Fibroblast of villous mesenchyme (primary cell): ENCODE measurements around the gene LSP1. TPM values are rescaled to one million over a fixed set of nuclear protein-coding genes. Genes with fewer than 3 reads are reported as not detected.
A peak's percentile ranks its signal among the peaks of the same experiment; 100 is the strongest.

Experiments used
- DNase-seq: peaks from one replicate; pipeline ENCODE4 v3.0.0-alpha.2; 2010; ENCODE audit warnings: low read depth
- H3K4me3 ChIP-seq: 2 replicates; pipeline ENCODE4 v1.5.1; 2011; ENCODE audit warnings: low read depth, mild to moderate bottlenecking, low read length
- CTCF ChIP-seq: IDR thresholded peaks from 2 replicates; pipeline ENCODE4 v1.5.1; 2012; ENCODE audit warnings: low read depth, mild to moderate bottlenecking, low read length; ENCODE audit not compliant: insufficient read depth
- total RNA-seq: library from RNA; depleted of rRNA; stranded (reverse); fragments of >200 nt; gene quantifications from 2 replicates; pipeline ENCODE4 v1.2.3, GENCODE V29; 2012

Gene LSP1
- total RNA-seq, 1 donor = not detected

GRCh38 chr11:1931341-1932104 is 78.6 kb downstream of the LSP1 start:
- TF ChIP-seq CTCF = no peak
- peak; percentile 22 for DNase-seq
- no peak overlapping the region for H3K4me3 ChIP-seq

GRCh38 chr11:1932105-1932480 is 79.2 kb downstream of the LSP1 start:
- no peak for TF ChIP-seq CTCF
- no peak overlapping the region for H3K4me3 ChIP-seq

DNA sequence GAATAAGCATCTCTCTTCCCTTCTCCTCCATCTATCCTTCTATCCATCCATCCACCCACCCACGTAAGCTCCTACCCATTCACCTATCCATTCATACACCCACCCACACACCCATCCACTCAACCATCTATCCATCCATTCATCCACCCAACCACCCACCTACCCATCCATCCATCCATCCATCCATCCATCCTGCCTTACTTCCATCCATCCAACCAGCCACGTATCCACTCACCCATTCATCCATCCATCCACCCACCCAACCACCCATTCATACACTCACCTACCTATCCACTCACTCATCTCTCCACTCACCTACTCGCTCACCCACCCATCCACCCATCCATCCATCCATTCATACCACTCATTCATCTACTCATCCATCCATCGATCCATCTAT is 79.8 kb downstream of the LSP1 start:
- DNase-seq = no peak
- no peak for TF ChIP-seq CTCF
- H3K4me3 ChIP-seq = no peak overlapping the region

More at GRCh38 chr11:1932105-1932480, 79.2 kb downstream of the LSP1 start:
- no peak for DNase-seq

DNA sequence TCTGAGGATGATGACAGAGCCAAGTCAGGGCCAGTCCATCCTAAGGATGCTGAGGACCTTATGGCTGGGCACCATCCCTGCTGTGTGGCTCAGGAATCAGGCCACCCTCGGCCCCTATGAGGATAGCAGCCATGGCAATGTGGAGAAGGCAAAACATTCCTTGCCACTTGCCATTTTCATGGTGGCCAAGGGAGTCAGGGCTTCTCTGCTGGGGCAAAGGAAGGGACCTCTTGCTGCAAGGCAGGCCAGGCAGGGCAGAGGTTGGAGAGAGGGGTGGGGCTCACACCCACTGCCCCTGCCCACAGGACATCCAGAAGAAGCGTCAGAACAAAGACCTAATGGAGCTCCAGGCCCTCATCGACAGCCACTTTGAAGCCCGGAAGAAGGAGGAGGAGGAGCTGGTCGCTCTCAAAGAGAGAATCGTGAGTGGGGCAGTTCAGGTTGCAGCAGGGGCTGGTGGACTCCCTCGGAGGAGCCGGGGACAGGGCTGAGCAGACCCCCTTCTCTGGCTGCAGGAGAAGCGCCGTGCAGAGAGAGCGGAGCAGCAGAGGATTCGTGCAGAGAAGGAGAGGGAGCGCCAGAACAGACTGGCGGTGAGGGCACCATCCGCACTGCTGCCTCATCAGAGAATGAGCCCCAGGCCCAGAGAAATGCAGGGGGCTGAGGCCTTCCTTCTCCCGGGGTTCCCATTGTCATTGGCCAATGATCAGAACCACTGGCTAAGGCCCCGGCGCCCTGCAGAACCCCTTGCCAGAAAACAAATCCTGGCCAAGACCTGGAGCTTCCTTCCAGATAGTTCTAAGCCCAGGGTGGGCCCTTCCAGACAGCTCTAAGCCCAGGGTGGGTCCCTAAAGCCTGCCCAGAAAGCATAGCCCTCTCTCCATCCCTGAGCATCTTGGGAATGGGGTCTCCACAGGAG is 80.8 kb downstream of the LSP1 start:
- no peak for TF ChIP-seq CTCF
- no peak for DNase-seq
- H3K4me3 ChIP-seq = no peak overlapping the region

- H3K4me3 ChIP-seq = no peak overlapping the region
- no peak for TF ChIP-seq CTCF
- DNase-seq = no peak
Measured at GRCh38 chr11:1934335-1935155, 81.7 kb downstream of the LSP1 start.
